Motor neuron (in vitro differentiated cells): Measurements from ENCODE around the gene IL5RA. TPM values are rescaled to one million over a fixed set of nuclear protein-coding genes. Genes with fewer than 3 reads are reported as not detected.

ENCODE experiments used
- ATAC-seq, 8 experiments: fragments of 200-7000 bp; cut with Tn5 transposase; replicated peaks in 6 of 8; 2 replicates each; pipeline ENCODE4 v1.8.0; 2021; ENCODE audit warnings: mild to moderate bottlenecking in 8 of 8, moderate library complexity in 8 of 8
- H3K27ac ChIP-seq, 2 donors: fragments of 250-450 bp; sonication (Bioruptor Pico); 2 replicates each; pipeline ENCODE4 v1.9.0; 2021; ENCODE audit warnings: antibody characterized with exemption in 2 of 2, mild to moderate bottlenecking in 2 of 2, moderate library complexity in 1 of 2
- H3K4me1 ChIP-seq, 2 donors: fragments of 250-450 bp; sonication (Bioruptor Pico); replicated peaks in 1 of 2; 2 replicates each; pipeline ENCODE4 v1.6.1; 2021; ENCODE audit warnings: antibody characterized with exemption in 2 of 2, mild to moderate bottlenecking in 2 of 2, moderate library complexity in 1 of 2
- H3K4me3 ChIP-seq, 5 donors: fragments of 250-450 bp; sonication (Bioruptor Pico); 2 replicates each; pipeline ENCODE4 v1.9.0; 2021; ENCODE audit warnings: antibody characterized with exemption in 5 of 5, mild to moderate bottlenecking in 5 of 5, moderate library complexity in 4 of 5
- WGBS, 10 experiments: fragments of 450-650 bp; shearing (Covaris generic); methylation state at CpG; one replicate each; pipeline ENCODE4 v1.0.0; 2022; 5-methylcytosine and 5-hydroxymethylcytosine counted together
- in situ Hi-C, 9 experiments: fragments of 400-800 bp; cut with MboI; loops; one replicate each; pipeline ENCODE4 v1.15.0; 2021; ENCODE audit warnings: low sequenced_read_pairs in 9 of 9, low pct_unique_long_range_greater_than_20kb in 2 of 9; ENCODE audit not compliant: unreplicated experiment in 9 of 9
- total RNA-seq, 8 experiments: library from RNA; unstranded; fragments of 300-600 nt; gene quantifications; 2 replicates each; pipeline versions ENCODE4 v1.2.3 to v1.2.4, GENCODE V29; 2022

The IL5RA gene, protein sequence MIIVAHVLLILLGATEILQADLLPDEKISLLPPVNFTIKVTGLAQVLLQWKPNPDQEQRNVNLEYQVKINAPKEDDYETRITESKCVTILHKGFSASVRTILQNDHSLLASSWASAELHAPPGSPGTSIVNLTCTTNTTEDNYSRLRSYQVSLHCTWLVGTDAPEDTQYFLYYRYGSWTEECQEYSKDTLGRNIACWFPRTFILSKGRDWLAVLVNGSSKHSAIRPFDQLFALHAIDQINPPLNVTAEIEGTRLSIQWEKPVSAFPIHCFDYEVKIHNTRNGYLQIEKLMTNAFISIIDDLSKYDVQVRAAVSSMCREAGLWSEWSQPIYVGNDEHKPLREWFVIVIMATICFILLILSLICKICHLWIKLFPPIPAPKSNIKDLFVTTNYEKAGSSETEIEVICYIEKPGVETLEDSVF
- total RNA-seq = under 1 TPM in 7 of 8 experiments, not detected in 1; 0.05 to 1.00 (median 0.17) TPM

DNA sequence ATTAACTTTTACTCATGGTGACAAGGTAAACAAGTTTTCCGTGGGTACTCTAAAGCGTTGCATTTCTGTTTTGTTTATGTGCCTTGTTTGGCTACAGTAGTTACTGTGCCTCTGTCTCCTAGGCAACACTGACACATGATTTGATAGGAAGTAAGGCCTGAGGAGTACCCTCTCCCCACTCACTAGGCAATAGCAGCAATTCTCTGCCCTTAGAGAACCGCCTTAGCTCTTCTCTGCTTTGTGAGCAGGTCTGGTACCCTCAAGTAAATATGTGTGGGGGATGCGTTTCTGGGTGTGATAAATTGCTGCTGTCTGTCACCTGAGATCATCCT, at the start of gene IL5RA:
Gene IL5RA, minus strand, starts transcription at position 76 of the 332 bp plus-strand sequence. CDS start 5,390 bp downstream, outside the sequence.
- no peak within 1 kb of the TSS for H3K27ac ChIP-seq
- peaks cover 4 to 8% of the 10 kb centered on the region in 2 donors for H3K4me1 ChIP-seq
- ATAC-seq = peak; percentile 66 to 97 (median 70)
- no peak within 1 kb of the TSS for H3K4me3 ChIP-seq
- WGBS, 10 experiments = 17 to 90% (median 57%) methylated on average over 1 to 4 of the region's 4 CpGs; no CpG with 5 or more reads in 1 of the 10 experiments
- in situ Hi-C loops = no loop called here

DNA sequence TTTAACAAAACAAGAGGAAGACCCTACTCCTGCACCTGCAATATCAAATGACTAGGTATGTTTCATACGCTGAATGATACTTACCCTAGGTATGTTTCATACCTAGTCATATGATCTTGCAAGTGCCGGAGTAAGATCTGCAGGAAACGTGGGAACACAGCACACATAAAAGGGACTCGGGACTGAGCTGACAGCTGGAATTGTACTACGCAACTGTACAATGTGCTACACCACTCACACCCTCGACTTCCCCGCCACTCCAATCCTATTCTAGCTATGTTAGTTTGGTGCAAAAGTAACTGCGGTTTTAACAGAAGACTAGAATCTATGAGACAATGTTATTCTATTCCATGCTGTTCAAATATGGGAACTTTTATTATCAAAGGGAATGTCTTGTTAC, 47.3 kb upstream of the IL5RA start:
- WGBS, 10 experiments = 75 to 100% (median 92%) methylated on average over 2 to 8 of the region's 8 CpGs; no CpG with 5 or more reads in 1 of the 10 experiments

DNA sequence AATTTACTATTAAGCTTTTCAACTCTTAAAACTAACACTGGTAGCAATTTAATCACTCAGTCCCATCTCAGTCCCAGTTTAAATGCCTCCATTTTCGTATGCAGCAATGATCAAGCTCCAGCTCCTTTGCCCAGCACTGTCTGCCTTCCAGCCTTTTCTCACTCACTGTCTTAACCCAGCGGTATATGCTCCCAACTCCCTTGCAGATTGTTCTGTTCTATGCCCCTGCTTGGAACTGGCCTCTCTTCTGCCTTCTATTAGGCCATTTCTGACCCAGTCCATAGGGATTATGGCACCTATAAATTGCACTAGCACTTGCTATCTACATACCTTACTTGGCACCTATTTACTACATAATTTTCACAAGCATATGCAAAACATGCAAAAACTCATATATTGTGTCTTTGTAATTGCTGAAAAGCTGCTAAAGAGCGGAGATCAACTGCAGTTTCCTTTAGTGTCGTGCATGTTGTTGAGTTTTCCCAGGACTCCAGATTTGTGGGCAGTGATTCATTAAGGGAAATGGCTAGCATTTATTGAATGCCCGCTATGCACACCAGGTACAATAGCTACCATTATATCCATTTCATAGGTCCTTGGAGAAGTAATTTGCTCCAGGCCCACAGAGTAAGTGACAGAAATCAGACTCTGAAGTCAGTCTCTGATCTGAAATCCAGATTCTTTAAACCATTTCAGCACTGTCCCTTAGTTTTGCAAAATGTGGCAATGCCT, 44.9 kb upstream of the IL5RA start:
- 80 to 100% (median 96%) methylated on average over 2 to 5 of the region's 5 CpGs; no CpG with 5 or more reads in 1 of the 10 experiments for WGBS, 10 experiments
- Histone ChIP-seq H3K27ac (no peak overlapping the region), H3K4me3 (no peak overlapping the region), H3K4me1 (no peaks in the 10 kb centered on the region)
- no peak for ATAC-seq
- in situ Hi-C loops = no loop called here

More for the DNA sequence above, 47.3 kb upstream of the IL5RA start:
- ATAC-seq = no peak
- H3K4me1 ChIP-seq = no peaks in the 10 kb centered on the region
- H3K27ac ChIP-seq = no peak overlapping the region
- no peak overlapping the region for H3K4me3 ChIP-seq
- in situ Hi-C loops = no loop called here

DNA sequence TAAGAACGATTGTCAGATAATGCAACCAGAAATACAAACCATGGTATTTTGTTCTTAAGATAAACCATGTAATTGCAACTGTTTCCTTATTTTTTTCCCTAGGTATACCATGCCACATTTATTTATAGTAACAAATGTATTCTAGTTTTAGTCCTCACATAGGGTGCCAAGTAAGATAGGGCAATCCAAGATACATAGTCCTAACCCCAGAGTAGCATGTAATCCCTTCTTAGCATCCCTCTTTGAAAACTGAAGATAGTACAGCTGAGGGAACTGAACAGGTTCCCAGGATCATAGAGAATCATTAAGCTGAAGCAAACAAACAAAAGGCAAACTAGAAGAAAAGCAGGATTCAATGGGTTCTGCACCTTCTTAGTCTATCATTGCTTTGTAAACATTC, 41.3 kb upstream of the IL5RA start:
- WGBS, 10 experiments = 88 to 100% (median 100%) methylated on average over 1 of the region's 1 CpG; no CpG with 5 or more reads in 5 of the 10 experiments
- no peak overlapping the region for H3K4me3 ChIP-seq
- in situ Hi-C loops = no loop called here
- ATAC-seq = no peak
- H3K27ac ChIP-seq = no peak overlapping the region
- H3K4me1 ChIP-seq = no peaks in the 10 kb centered on the region

DNA sequence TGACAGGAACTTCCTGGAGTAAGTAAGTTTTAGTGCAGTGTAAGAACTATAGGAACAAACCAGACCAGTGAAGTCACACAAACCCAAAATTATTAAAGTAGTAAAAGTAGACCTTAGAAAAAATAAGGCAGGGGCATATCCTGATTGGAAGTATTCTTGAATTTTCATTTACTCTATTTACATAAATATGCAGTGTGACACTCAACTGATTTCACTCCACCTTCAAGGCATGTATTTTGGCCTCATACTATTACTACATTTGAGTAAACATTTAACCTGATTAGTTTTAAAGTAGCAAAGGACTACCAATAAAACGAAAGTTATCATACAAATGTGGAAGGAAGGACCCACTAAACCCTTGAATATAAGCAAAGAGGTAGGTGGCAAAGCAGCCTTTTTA, 39.4 kb upstream of the IL5RA start:
- in situ Hi-C loops = no loop called here
- peak in 3 of 8 experiments; percentile 64 to 74 (median 66) for ATAC-seq
- Histone ChIP-seq H3K4me3 (no peak overlapping the region), H3K4me1 (no peaks in the 10 kb centered on the region), H3K27ac (no peak overlapping the region)
- 14 to 100% (median 100%) methylated on average over 1 of the region's 1 CpG; no CpG with 5 or more reads in 2 of the 10 experiments for WGBS, 10 experiments

DNA sequence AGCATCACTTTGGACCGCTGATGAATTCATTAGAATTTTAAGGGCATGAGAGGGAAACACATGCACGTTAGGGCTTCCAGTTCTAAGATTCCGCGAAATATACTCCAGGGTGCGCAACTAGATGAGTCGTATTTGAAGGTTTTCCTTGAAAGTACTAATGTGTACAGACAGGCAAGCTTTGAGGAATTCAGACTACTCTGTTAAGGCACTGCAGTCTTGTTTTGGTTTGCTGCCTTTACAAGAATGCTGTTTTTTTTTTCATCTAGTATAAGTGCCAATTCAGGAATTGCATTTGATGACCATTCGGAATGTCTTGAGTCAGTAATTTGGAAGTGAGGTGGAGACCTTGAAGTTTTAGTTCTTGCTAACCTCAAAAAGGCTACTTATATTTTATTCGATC, 35.7 kb upstream of the IL5RA start:
- ATAC-seq = no peak
- WGBS, 10 experiments = 75 to 100% (median 92%) methylated on average over 1 to 8 of the region's 8 CpGs; no CpG with 5 or more reads in 1 of the 10 experiments
- Histone ChIP-seq H3K4me3 (no peak overlapping the region), H3K27ac (no peak overlapping the region), H3K4me1 (peaks cover 0 to 6% of the 10 kb centered on the region in 2 donors)
- in situ Hi-C loops = no loop called here

DNA sequence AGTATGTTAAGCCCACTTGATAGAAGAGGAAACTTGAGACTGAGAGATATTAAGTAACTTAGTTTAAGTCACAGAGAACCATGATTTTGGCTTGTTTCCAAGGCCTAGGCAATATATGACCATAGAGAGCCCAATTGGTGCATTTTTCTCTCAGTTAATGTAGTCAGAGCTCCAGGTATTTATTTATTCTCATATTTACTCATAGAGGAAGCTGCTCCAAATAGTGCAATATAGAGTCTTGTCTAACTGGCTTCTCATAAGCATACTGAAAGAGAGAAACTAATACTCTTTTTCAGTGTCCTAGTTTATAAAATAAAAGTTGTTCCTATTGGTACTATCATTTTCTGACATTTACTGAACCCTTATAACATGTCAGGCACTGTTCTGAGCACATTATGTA, 31.8 kb upstream of the IL5RA start:
- Histone ChIP-seq H3K27ac (no peak overlapping the region), H3K4me1 (peaks cover 0 to 6% of the 10 kb centered on the region in 2 donors), H3K4me3 (no peak overlapping the region)
- in situ Hi-C loops = no loop called here
- no peak for ATAC-seq

DNA sequence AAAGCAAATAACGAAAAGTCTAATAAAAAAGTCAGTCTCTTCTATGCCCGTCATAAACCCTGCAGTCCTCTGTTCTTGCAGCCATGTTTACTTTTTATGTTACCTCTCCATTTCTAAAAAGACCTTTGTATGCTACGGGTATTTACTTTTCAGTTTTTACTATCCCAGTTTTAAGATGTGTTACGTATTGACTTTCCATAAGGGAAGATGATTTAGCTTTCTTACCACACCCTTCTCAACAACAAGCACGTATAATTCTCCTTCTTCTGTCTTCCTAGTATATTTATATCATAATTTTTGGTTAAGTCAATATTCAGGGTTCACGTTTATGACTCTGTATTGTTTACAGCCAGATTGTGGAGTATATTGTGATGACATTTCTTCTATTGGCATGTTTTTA, 27.4 kb upstream of the IL5RA start:
- in situ Hi-C loops = no loop called here
- ATAC-seq = no peak

DNA sequence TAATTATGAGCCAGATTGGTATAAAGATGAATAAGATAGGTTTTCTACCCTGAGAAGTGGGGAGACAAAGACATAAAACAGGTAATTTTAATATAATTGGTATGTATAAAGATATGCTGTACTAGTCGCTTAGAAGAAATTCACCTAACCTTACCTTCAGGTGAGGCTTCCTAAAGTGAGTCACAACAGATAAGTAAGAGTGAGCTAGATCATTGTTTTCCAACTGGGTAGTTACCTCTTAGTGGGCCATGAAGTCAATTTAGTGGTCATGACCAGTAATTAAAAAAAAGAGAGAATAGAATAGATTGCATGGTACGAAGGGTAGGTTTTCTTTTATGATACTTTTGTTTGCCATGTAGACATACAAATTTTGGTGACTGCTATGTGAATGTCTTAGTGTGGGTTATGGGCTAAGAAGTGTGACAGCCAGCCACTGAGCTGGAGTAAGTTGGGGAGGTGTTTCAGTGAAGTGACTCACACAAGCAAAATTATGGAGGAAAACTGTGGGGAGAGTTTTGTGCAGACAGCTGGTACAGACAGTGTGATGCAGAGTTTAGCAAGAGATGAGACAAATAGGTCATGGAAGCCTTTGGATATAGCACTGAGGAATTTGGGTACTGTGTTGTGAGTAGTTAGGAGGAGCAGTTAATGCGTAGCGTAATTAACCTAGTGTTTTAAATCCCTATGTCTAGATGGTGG, 24.7 kb upstream of the IL5RA start:
- ATAC-seq = peak in 2 of 8 experiments; percentile 75 to 78
- in situ Hi-C loops = no loop called here
- H3K4me3 ChIP-seq = no peak overlapping the region
- no peaks in the 10 kb centered on the region for H3K4me1 ChIP-seq
- no peak overlapping the region for H3K27ac ChIP-seq
- 73 to 100% (median 96%) methylated on average over 2 to 4 of the region's 4 CpGs for WGBS, 10 experiments

More for the DNA sequence above, 27.4 kb upstream of the IL5RA start:
- no peak overlapping the region for H3K4me3 ChIP-seq
- no peak overlapping the region for H3K27ac ChIP-seq
- H3K4me1 ChIP-seq = peaks cover 0 to 3% of the 10 kb centered on the region in 2 donors
- WGBS, 10 experiments = 76 to 100% (median 95%) methylated on average over 1 to 6 of the region's 6 CpGs

DNA sequence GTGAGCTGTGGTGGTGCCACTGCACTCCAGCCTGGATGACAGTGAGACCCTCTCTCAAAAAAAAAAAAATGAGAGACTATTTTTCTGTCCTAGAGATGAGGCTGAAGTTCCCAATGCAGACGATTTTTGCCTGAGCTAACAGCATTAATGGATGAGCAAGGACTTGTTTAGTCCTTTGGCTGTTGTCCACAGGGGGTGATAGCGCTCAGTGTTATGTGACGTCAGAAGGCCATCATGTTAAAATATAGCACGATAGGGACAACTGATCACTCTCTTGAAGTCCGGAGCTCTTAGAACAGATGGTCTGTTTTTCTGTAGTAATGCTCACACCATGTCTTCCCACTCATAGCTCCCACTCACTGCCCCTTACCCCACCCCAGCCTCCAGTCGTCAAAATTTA, 23.3 kb upstream of the IL5RA start:
- in situ Hi-C loops = no loop called here
- H3K4me1 ChIP-seq = no peaks in the 10 kb centered on the region
- 50 to 100% (median 84%) methylated on average over 1 to 6 of the region's 6 CpGs; no CpG with 5 or more reads in 3 of the 10 experiments for WGBS, 10 experiments
- no peak overlapping the region for H3K4me3 ChIP-seq
- H3K27ac ChIP-seq = no peak overlapping the region
- ATAC-seq = no peak

DNA sequence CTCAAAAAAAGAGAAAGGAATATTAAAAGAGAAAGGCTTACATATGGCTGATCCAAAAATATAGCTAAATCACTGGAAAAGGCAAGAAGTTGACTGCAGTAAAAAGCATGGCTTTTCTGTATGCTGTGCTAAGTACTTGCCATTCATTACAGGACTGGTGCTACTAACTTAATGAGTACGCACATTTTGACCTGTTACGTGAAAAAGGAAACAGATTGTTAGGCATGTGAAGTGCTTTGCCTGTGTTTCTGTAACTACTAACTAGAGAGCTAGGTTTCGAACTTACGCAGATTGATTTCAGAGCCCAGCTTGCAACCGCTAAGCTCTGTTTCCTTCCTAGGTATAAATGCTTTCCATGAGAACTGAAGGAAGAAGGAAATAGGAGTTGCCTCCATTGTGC, 19.4 kb upstream of the IL5RA start:
- no peak overlapping the region for H3K4me3 ChIP-seq
- in situ Hi-C loops = no loop called here
- peaks cover 11 to 12% of the 10 kb centered on the region in 2 donors for H3K4me1 ChIP-seq
- H3K27ac ChIP-seq = no peak overlapping the region
- 75 to 100% (median 80%) methylated on average over 1 to 5 of the region's 5 CpGs; no CpG with 5 or more reads in 1 of the 10 experiments for WGBS, 10 experiments
- ATAC-seq = no peak

DNA sequence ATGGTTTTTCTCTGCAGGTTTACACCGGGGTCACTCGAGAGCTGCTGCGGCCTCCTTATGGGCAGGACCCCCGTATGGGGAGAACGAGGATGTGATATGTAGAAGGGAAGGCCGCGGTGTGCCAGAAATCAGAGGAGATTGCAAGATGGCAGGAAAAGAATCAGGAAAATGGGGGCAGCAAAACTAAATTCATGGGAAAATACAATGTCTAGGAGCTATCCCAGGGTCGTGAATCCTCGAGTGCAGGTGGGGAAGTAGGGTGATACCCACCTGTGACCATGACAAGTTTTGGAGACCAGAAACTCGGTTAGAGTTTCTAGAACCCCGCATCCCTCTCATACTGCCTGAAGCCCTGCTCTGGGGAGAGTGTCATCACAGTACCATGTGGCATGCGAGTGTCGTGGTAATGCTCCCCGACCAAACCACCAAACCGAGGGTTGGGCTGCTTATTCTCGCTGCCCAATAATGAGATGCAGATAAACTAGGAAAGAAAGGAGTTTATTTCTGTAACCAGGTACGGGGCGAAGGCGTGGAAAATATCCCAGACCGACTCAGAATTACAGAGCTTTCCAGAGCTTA, 17.3 kb upstream of the IL5RA start:
- Histone ChIP-seq H3K4me1 (peaks cover 11 to 12% of the 10 kb centered on the region in 2 donors), H3K27ac (peak overlapping the region; percentile 81 to 90), H3K4me3 (peak overlapping the region; percentile 58 to 88 (median 87))
- ATAC-seq = peak in 2 of 8 experiments; percentile 14 to 15
- in situ Hi-C loops = no loop called here
- whole genome bisulfite sequencing, 10 experiments = 18 to 70% (median 39%) methylated on average over 4 to 17 of the region's 20 CpGs; no CpG with 5 or more reads in 3 of the 10 experiments
